ENCODE data around the gene SLC9A9. TPM values are rescaled to one million over a fixed set of nuclear protein-coding genes. Genes with fewer than 3 reads are reported as not detected.

Gene SLC9A9
- total RNA-seq, 4 donors from 2014 or later, result 1.7 to 8.2 (median 3.6) TPM

DNA sequence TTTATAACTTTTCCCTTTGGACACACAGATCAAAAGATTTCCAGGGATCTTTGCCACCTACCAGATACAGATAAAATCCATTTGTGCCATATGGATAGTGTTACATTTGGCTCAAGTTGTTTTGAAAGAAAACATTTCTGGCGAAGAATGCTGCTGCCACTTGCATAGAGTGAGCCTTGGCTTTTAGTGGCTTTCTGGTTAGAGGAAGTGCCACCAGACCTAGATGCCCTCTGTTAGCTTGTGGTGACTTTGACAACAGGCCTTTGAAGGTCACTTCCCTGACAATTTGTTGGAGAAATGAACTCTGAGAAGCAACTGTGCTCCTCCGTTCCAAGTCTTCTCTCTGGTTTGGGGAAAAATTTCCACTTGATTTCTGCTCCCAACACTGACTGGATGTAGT, 570.7 kb downstream of the SLC9A9 start:
- TF ChIP-seq, protein P1, sequence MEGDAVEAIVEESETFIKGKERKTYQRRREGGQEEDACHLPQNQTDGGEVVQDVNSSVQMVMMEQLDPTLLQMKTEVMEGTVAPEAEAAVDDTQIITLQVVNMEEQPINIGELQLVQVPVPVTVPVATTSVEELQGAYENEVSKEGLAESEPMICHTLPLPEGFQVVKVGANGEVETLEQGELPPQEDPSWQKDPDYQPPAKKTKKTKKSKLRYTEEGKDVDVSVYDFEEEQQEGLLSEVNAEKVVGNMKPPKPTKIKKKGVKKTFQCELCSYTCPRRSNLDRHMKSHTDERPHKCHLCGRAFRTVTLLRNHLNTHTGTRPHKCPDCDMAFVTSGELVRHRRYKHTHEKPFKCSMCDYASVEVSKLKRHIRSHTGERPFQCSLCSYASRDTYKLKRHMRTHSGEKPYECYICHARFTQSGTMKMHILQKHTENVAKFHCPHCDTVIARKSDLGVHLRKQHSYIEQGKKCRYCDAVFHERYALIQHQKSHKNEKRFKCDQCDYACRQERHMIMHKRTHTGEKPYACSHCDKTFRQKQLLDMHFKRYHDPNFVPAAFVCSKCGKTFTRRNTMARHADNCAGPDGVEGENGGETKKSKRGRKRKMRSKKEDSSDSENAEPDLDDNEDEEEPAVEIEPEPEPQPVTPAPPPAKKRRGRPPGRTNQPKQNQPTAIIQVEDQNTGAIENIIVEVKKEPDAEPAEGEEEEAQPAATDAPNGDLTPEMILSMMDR (IDR thresholded peaks at IDR 0.05 in 4 of 5, conservative IDR thresholded peaks at IDR 0.05 in 1 of 5), result no peak
- no peak for TF ChIP-seq POLR2A (IDR thresholded peaks at IDR 0.05)
- intact Hi-C loops (cut with DNase I; ENCODE audit: low total_unique reads) (no loop called here), in situ Hi-C loops (cut with MboI; ENCODE audit: low sequenced_read_pairs in 4 of 4) (no loop called here)
- H3K9me3 ChIP-seq, result no peaks in the 10 kb centered on the region
- no peaks in the 10 kb centered on the region for H3K4me1 ChIP-seq
- H3K27ac ChIP-seq, result no peak overlapping the region
- no peaks in the 10 kb centered on the region for H3K27me3 ChIP-seq
- DNase-seq (no peak), ATAC-seq (no peak)
- H3K36me3 ChIP-seq, result no peaks in the 10 kb centered on the region
- no peak overlapping the region for H3K4me3 ChIP-seq

DNA sequence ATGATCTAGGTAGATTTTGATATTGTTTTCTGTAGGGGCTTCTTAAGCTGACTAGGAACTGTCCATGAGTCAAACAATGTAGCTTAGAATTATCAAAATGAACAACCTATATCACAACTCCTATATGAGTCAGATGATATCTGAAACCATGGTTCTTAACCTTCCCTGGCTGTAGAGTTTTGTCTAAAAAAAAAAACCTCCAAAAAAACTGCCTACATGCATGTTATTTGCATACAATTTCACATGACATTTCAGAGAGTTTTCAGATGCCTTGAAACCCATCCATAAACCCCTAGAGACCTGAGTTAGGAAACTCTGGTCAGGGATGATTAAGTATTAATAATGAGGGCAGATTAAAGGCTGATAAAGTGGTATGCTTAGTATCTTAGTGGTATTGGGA, 571.7 kb downstream of the SLC9A9 start:
- Histone ChIP-seq H3K27ac (no peak overlapping the region), H3K4me1 (no peaks in the 10 kb centered on the region), H3K9me3 (no peaks in the 10 kb centered on the region), H3K4me3 (no peak overlapping the region), H3K27me3 (no peaks in the 10 kb centered on the region), H3K36me3 (no peaks in the 10 kb centered on the region)
- TF ChIP-seq, protein P1 (IDR thresholded peaks at IDR 0.05 in 4 of 5, conservative IDR thresholded peaks at IDR 0.05 in 1 of 5), result no peak
- ATAC-seq (no peak), DNase-seq (no peak)
- intact Hi-C loops (cut with DNase I; ENCODE audit: low total_unique reads) (no loop called here), in situ Hi-C loops (cut with MboI; ENCODE audit: low sequenced_read_pairs in 4 of 4) (no loop called here)

DNA sequence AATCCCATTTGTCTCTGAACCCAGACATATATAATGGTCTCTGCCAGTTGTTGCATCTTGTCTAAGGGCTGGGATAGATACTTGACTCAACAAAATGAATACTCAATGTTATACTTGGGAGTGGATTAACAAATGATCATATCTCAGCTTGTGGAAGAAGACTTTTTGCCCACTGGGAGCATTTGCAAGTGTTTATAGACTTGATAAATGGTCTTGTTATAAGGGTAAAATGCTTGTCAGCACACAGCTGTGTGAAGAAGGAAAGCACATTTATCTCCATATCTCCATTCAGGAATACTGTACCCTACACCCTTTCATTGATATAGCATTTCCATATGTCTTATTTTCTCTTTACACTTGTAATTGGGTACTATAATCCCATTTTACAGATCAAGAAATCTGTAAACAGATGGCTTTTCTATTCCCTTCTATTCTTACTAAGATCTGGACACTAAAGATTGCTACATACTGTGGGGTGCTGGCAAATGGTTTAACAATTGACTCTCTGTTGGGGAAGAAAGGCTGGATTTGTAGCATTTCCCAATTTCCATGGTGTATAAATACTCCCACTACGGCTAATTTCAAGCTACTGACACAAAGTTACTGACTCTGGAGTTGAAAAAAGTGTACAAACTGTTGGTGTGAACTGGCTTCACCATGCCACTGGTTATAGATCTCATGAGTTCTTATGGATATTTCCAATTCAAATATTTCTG, 574.1 kb downstream of the SLC9A9 start:
- TF ChIP-seq, protein P1 (IDR thresholded peaks at IDR 0.05 in 4 of 5, conservative IDR thresholded peaks at IDR 0.05 in 1 of 5), result no peak
- no peak for TF ChIP-seq POLR2A (IDR thresholded peaks at IDR 0.05)
- Histone ChIP-seq H3K27me3 (no peaks in the 10 kb centered on the region), H3K36me3 (no peaks in the 10 kb centered on the region), H3K27ac (no peak overlapping the region), H3K4me1 (no peaks in the 10 kb centered on the region), H3K4me3 (no peak overlapping the region), H3K9me3 (no peaks in the 10 kb centered on the region)
- intact Hi-C loops (cut with DNase I; ENCODE audit: low total_unique reads) (no loop called here), in situ Hi-C loops (cut with MboI; ENCODE audit: low sequenced_read_pairs in 4 of 4) (no loop called here)
- ATAC-seq, result no peak
- no peak for DNase-seq

DNA sequence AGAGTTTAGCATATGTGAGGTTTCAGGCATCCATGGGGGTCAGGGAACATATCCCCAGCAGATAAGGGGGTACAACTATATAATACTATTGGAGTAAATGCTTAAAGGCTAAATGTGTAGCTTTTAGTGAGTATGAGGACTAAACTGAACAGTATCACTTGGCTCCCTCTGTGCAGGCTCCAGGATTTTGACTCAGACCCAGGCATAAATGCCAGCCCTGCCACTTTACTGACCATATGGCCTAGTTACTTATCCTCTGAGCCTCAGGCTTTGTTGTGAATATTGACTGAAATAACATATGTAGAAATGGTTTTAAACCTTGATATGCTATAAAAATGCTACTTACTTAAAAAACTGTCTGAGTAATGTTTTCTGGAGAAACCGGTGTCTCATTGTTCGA, 577.1 kb downstream of the SLC9A9 start:
- Histone ChIP-seq H3K4me1 (no peaks in the 10 kb centered on the region), H3K27me3 (no peaks in the 10 kb centered on the region), H3K27ac (no peak overlapping the region), H3K9me3 (no peaks in the 10 kb centered on the region), H3K36me3 (no peaks in the 10 kb centered on the region), H3K4me3 (no peak overlapping the region)
- intact Hi-C loops (cut with DNase I; ENCODE audit: low total_unique reads), result no loop called here
- ATAC-seq (no peak), DNase-seq (no peak)
- TF ChIP-seq, protein P1 (IDR thresholded peaks at IDR 0.05 in 4 of 5, conservative IDR thresholded peaks at IDR 0.05 in 1 of 5), result no peak
- no peak for TF ChIP-seq POLR2A (IDR thresholded peaks at IDR 0.05)
- in situ Hi-C loops (cut with MboI; ENCODE audit: low sequenced_read_pairs in 4 of 4), result no loop called here

DNA sequence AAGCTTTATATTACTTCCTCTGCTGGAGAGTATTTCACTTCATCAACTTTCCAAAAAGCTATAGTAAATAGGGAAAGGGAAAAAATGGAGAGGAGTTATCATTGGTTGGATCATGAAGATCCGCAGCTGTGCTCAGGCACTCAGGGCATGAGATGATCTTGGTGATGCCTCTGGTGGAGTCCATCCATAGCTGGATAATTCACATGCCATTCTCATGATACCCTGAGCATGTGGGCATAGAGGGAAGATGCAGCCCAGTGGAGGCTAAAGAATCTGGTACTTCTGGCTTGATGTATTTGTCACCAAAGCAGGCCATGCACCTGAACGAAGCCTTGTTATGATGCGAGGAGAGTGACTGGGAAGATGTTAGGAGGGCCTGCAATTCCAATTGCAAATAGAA, 578.5 kb downstream of the SLC9A9 start:
- Histone ChIP-seq H3K27ac (no peak overlapping the region), H3K27me3 (no peaks in the 10 kb centered on the region), H3K9me3 (no peaks in the 10 kb centered on the region), H3K36me3 (no peaks in the 10 kb centered on the region), H3K4me3 (no peak overlapping the region), H3K4me1 (no peaks in the 10 kb centered on the region)
- ATAC-seq, result no peak
- in situ Hi-C loops (cut with MboI; ENCODE audit: low sequenced_read_pairs in 4 of 4), result no loop called here
- intact Hi-C loops (cut with DNase I; ENCODE audit: low total_unique reads), result no loop called here
- no peak for DNase-seq
- TF ChIP-seq, protein P1 (IDR thresholded peaks at IDR 0.05 in 4 of 5, conservative IDR thresholded peaks at IDR 0.05 in 1 of 5), result no peak
- TF ChIP-seq POLR2A (IDR thresholded peaks at IDR 0.05), result no peak
